GM19099 (cell line): ENCODE results near the gene RNF224.

ENCODE experiments used
- POLR2A ChIP-seq: IDR thresholded peaks from 3 replicates; pipeline ENCODE4 v1.6.1; 2011; ENCODE audit warnings: low read depth; ENCODE audit not compliant: insufficient read length; ENCODE audit errors: extremely low read depth

RNF224 gene

DNA sequence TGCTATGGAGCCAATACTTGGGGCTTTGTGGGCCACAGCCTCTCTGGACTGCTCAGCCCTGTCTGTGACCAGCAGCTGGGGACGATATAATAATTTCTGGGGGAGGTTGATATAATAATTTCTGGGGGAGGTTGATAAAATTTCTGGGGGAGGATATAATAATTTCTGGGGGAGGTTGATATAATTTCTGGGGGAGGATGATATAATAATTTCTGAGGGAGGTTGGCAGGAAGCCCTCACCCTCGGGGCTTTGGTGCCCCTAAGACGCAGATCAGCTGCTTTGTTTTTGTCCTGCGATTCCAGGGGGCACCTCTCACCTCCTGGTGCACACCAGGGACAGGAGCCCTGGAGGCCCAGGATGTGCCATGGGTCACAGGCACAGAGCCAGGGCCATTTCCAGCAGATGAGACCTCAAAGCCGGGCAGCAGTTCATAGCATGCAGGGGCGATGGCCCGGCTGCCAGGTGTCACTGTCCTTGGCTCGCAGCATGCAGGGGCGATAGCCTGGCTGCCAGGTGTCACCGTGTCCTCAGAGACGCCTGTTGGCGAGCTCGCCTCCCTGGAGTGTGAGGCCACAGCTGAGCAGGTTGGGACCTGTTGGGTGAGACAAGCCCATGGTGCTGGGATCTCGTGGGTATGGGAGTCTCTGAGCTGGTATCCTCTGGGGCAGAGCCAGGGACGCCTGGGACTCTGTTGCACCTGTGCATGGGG, 46.5 kb downstream of the RNF224 start:
- TF ChIP-seq POLR2A: no peak

DNA sequence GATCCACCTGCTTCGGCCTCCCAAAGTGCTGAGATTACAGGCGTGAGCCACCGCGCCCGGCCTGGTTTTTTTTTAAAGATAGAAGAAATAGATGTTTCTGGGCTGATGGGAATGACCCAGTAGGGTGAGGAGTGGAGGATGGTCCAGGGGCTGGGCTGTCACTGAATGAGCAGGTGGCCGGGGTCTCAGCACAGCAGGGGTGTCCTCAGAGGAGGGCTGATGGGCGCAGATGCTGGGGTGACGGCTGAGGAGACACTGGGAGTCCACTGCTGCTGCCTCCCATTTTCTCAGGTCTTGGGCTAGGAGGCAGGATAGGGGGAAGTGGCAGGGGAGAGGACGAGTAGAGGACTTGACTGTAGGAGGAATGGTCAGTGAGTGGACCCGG, 47.9 kb downstream of the RNF224 start:
- no peak for TF ChIP-seq POLR2A

DNA sequence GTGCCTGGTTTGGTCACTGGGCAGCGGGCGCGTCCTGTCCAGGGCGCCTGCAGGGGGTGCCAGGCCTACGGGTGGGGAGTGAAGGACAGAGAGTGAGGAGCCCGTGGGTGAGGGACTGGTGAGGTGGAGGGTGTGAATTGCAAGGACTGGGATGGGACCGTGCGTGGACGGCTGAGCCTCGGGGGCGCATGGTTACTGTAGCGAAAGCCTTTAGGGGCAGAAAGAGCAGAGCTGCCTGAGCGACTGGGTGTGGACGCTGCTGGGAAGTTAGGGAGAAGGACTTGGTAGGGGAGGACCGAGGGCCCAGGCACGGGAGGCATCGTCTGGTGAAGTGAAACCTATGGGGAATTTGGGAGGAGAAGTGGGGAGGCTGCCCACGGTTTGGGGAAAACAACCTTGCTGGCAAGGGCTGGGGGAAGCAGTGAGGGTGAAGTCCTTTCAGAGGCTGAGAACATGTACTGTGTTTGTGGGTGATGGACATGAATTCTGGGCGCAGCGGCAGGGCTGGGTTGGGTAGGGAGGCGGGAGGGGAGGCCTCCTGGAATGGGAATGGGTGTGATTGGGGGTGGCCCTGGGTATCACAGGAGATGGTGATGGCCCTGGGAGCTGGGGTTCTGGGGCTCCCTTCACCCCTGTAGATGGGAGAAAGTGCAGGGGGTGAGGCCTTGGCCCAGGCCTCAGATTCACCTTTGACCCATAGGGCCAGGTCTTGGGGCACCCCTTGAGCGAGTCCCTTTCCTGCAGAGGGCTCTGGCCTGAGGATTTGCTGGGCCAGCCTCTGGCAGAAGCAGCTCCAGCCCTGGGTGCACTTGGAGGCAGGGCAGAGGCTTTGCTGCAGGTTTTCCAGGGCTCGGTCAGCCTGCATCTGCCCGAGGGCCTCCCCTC, 48.5 kb downstream of the RNF224 start:
- TF ChIP-seq POLR2A: no peak

DNA sequence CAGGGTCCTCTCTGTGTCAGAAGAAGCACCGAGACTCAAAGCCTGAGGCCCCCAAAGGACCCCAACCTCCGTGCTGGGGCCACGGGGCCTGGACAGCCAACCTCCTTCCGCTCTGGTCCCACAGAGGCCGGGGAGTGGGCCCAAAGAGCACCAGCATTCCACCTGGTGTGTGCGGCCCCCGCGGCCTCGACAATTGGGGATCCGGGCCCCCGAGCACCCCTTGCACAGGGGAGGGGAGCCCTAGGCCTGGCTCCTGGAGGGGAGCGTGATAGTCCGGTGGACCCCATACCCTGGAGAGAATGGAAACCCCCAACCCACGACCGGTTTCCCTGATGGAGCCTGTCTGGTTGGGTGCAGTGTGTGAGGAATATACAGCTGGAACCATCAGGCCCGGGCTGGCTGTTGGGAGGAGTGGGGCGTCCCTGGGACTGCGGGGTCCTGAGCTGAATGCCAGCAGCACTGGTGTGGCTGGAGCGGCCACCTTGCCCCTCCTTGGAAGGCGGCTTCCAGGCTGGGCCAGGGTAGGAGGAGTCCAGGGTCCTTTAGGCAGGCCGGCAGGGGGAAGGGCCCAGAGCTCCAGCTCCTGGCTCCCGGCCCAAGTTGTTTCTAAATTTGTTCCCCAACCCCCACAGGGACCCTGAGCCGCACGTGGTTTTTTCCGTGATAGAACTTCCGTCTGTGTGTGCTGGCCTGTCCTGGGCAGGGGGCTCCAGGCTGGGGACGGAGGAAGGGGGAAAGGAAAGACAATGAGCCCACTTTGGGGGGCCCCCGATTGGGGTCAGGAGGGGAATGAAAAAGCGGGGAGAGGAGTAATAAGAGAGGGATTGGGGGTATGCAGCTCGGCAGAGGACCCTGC, 49.4 kb downstream of the RNF224 start:
- TF ChIP-seq POLR2A: no peak

DNA sequence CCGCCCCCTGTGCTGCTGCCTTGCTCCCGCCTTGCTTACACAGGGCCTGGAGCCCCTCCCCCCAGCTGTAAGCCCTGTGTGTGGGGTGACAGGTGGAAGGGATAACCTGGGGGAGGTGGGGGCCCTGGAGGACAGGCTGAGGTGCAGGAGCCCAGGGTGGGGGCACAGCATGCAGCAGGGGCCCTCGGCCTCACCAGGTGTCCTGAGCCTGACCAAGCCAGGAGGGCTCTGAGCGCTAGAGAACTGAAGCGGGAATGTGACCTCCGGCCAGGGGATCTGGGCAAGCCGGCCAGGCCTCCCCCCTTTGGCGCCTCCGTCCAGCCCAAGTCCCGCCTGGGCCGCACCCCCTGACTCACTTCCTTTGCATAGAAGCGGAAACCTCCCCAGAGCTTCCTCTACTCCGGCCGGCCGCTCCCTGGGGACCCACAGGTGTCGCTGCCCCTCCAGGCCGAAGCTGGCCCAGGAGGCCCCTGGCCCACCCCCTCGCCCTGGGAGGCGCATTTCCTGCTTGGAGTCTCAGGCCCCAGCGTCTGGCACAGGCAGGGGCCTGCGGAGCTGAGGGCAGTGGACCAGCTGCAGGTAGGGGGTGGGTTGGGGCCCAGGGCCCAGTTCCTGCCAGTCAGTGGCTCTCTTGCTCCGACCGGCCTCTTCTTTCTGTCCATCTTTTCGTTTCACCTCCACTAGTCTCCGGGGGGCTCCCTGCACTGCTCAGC, 50.2 kb downstream of the RNF224 start, which contains the start of gene TOR4A:
Gene TOR4A (plus strand): TSS at position 398 of the 713 bp plus-strand sequence. CDS start 964 bp downstream, outside the sequence.
- peak; percentile 74 for TF ChIP-seq POLR2A

DNA sequence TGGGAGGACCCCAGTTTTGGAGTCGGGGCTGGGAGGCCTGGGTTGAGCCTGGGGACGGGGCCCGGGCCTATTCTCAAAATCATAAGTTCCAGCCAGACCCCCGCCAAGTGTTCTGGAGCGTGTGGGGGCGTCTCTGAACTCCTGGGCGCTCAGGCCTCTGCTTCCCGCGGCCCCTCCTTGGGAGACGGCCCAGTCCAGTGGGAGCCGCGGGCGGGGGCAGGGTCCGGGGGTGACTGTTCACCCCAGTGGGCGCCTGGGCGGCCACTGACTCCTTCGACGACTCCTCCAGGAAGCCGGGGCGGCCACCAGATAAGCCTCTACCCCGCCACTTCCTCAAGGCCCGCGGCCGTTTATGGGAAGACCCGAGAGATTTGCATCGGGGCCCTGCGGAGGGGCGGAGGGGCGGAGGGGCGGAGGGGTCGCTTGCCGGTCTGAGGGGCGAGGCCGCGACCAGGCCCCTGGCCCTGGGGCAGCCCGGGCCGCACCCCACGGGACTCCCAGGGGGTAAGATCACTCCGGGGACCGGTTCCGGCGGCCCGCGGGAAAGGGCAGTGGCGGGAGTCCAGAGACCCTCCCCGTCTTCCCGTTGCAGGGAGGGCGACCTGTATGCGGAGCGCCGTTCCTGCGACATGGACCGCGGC, 50.9 kb downstream of the RNF224 start:
- no peak for TF ChIP-seq POLR2A
